SU-DHL-6 (cell line): ENCODE results near the gene CDC123.
"Not testable (repeated sequence)": the region's sequence is repeated elsewhere in the genome, so short reads cannot be mapped to it uniquely, and the experiment has no call there.

Source experiments
- H2AFZ ChIP-seq: fragments of 200-600 bp; sonication (generic); 2 replicates; pipeline ENCODE4 v1.6.1; 2014; ENCODE audit warnings: low read depth, mild to moderate bottlenecking, moderate library complexity, mixed read lengths, antibody characterized with exemption, low read length; ENCODE audit not compliant: severe bottlenecking
- H3F3A ChIP-seq: fragments of 200-600 bp; shearing (Covaris generic); 2 replicates; pipeline ENCODE4 v1.6.0; 2016; ENCODE audit warnings: antibody characterized with exemption, mild to moderate bottlenecking; ENCODE audit not compliant: insufficient read depth
- H3K27ac ChIP-seq: fragments of 200-600 bp; sonication (generic); 2 replicates; pipeline ENCODE4 v1.5.1; 2016; ENCODE audit warnings: low read depth, mild to moderate bottlenecking, low read length, moderate library complexity, mixed read lengths
- H3K27me3 ChIP-seq: fragments of 200-600 bp; sonication (generic), shearing (Covaris generic); 2 replicates; pipeline ENCODE4 v1.6.0; 2014; ENCODE audit warnings: mild to moderate bottlenecking, low read length
- H3K36me3 ChIP-seq: fragments of 200-600 bp; sonication (generic); 2 replicates; pipeline ENCODE4 v1.6.1; 2014; ENCODE audit warnings: mild to moderate bottlenecking, low read length, mixed read lengths
- H3K4me2 ChIP-seq: fragments of 300-600, 200-600 bp; shearing (Covaris generic), sonication (generic); 2 replicates; pipeline ENCODE4 v1.6.0; 2014; ENCODE audit warnings: low read length, low read depth, mild to moderate bottlenecking; ENCODE audit not compliant: poor library complexity, severe bottlenecking
- H3K4me3 ChIP-seq: fragments of 200-600 bp; sonication (generic); 2 replicates; pipeline ENCODE4 v1.5.1; 2014; ENCODE audit warnings: antibody characterized with exemption, low read length, mild to moderate bottlenecking, mixed read lengths; ENCODE audit not compliant: insufficient read depth, poor library complexity, severe bottlenecking
- H3K79me2 ChIP-seq: fragments of 200-600 bp; sonication (generic); 2 replicates; pipeline ENCODE4 v1.6.1; 2014; ENCODE audit warnings: mild to moderate bottlenecking, low read length, moderate library complexity; ENCODE audit not compliant: insufficient read depth
- H3K9ac ChIP-seq: fragments of 200-600 bp; sonication (generic); 2 replicates; pipeline ENCODE4 v1.7.0; 2014; ENCODE audit warnings: mild to moderate bottlenecking, low read length
- H3K9me2 ChIP-seq: fragments of 200-600 bp; sonication (generic); replicated peaks from 2 replicates; pipeline ENCODE4 v1.6.1; 2014; ENCODE audit warnings: low read length; ENCODE audit not compliant: insufficient read depth
- H3K9me3 ChIP-seq: fragments of 200-600 bp; sonication (generic); 2 replicates; pipeline ENCODE4 v1.6.1; 2014; ENCODE audit warnings: low read length, mixed read lengths; ENCODE audit not compliant: insufficient read depth
- H4K20me1 ChIP-seq: fragments of 200-600 bp; sonication (generic); 2 replicates; pipeline ENCODE4 v1.6.1; 2014; ENCODE audit warnings: low read depth, mild to moderate bottlenecking, antibody characterized with exemption, low read length, moderate library complexity, mixed read lengths
- CTCF ChIP-seq: fragments of 200-600 bp; sonication (generic); IDR thresholded peaks from one replicate; pipeline ENCODE4 v1.5.1; 2017; ENCODE audit warnings: antibody characterized with exemption, mild to moderate bottlenecking, low read length, moderate library complexity; ENCODE audit not compliant: insufficient read depth, poor library complexity, severe bottlenecking
- EZH2phosphoT487 ChIP-seq: fragments of 200-600 bp; sonication (generic), shearing (Covaris generic); conservative IDR thresholded peaks from 2 replicates; pipeline ENCODE4 v1.6.1; 2018; ENCODE audit warnings: mild to moderate bottlenecking, antibody characterized with exemption, low read length, moderate library complexity, mixed read lengths

The CDC123 gene

DNA sequence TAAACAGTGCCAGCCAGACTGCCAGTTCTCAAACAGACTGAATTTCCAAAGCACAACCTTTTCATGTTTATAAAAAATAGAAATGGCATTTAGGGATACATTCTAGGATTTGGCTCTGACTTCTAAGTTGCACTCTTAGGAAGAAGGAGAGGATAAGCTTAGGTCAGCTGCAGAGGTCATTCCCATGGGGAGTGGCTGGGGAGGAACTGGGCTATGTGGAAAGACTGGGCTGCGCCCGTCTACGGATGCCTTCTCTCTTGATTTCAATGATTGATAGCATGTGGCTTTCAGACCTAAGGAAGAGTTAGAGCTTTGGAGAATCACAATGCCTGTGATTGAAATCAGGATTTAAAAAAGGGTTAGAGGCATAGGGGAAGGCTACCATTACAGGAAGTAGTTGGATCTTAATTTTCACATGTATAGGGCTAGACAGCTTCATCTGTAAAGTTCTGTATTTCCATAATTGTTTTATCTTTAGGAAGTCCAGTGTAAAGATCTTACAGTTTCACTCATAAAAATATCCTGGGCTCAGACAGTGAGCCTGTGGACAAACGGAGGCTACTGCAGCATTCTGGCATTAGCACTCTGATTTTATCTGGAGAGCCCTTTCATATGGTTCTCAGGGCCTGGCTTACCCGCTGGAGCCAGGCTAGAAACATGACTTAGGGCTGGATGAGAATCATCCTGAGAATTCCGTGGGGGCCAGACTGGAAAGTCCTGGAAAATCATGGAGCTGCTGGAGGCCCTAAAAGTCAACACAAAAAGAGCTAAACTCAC is 29.8 kb upstream of the CDC123 start:
- H3K27ac ChIP-seq = no peak overlapping the region

DNA sequence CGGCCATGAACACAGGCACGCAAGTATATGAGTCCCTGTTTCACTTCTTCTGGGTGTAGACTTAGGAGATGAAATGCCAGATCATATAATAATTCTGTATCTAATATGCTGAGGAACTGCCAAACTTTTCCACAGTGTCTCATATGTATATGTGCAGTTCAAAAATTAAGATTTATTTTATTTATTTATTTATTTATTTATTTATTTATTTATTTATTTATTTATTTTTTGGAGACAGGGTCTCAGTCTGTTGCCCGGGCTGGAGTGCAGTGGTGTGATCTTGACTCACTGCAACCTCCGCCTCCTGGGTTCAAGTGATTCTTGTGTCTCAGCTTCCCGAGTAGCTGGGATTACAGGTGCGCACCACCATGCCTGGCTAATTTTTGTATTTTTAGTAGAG is 24.5 kb upstream of the CDC123 start:
- H3K9me3 ChIP-seq = not testable (repeated sequence)

More for the DNA sequence above, 29.8 kb upstream of the CDC123 start:
- Histone ChIP-seq H2AFZ (no peak overlapping the region), H3K4me3 (no peak overlapping the region), H3K79me2 (no peaks in the 10 kb centered on the region), H3K4me2 (no peak overlapping the region), H3K9ac (no peak overlapping the region), H4K20me1 (no peaks in the 10 kb centered on the region), H3K27me3 (no peaks in the 10 kb centered on the region), H3K9me3 (no peaks in the 10 kb centered on the region), H3K9me2 (no peaks in the 10 kb centered on the region), H3K36me3 (no peaks in the 10 kb centered on the region; the same call in 1 of the 2 replicates), H3F3A (no peaks in the 10 kb centered on the region; the same call in 1 of the 2 replicates)
- no peak for TF ChIP-seq EZH2phosphoT487
- TF ChIP-seq CTCF = no peak

DNA sequence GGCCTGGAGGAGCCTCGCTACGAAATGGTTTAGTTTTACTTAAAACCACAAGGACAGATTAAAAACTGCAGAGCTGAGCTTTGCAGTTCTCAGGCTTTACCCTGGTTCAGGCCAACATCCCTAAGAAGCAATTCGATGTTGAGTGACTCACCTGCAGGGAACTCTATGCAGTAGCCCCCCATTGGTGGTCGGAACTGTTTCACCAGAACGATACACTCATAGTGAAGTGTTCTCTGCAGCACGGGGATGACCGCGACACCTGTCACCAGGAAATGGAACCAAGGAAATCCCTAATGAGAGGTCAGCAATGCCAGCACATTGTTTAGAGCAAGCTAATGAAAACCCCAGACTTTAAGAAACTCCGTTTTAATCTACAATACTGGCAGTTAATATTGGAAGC is 18.3 kb upstream of the CDC123 start:
- H3K9me3 ChIP-seq = no peaks in the 10 kb centered on the region
- no peak overlapping the region for H3K4me2 ChIP-seq
- H3K27me3 ChIP-seq = no peaks in the 10 kb centered on the region
- no peaks in the 10 kb centered on the region for H3F3A ChIP-seq
- no peaks in the 10 kb centered on the region for H4K20me1 ChIP-seq
- H3K36me3 ChIP-seq = 0 out of 2 replicates have a peak, but pooled peaks cover 4% of the 10 kb centered on the region
- H3K9ac ChIP-seq = no peak overlapping the region
- no peak overlapping the region for H2AFZ ChIP-seq
- no peak overlapping the region for H3K4me3 ChIP-seq
- H3K79me2 ChIP-seq = no peaks in the 10 kb centered on the region
- H3K27ac ChIP-seq = no peak overlapping the region
- TF ChIP-seq CTCF = no peak
- TF ChIP-seq EZH2phosphoT487 = no peak
- H3K9me2 ChIP-seq = no peaks in the 10 kb centered on the region

More for the DNA sequence above, 24.5 kb upstream of the CDC123 start:
- not testable (repeated sequence) for H3K9ac ChIP-seq, H4K20me1 ChIP-seq, H3F3A ChIP-seq, H3K27ac ChIP-seq, H3K4me2 ChIP-seq, H3K4me3 ChIP-seq, H2AFZ ChIP-seq, H3K9me2 ChIP-seq, H3K36me3 ChIP-seq, H3K27me3 ChIP-seq, H3K79me2 ChIP-seq

DNA sequence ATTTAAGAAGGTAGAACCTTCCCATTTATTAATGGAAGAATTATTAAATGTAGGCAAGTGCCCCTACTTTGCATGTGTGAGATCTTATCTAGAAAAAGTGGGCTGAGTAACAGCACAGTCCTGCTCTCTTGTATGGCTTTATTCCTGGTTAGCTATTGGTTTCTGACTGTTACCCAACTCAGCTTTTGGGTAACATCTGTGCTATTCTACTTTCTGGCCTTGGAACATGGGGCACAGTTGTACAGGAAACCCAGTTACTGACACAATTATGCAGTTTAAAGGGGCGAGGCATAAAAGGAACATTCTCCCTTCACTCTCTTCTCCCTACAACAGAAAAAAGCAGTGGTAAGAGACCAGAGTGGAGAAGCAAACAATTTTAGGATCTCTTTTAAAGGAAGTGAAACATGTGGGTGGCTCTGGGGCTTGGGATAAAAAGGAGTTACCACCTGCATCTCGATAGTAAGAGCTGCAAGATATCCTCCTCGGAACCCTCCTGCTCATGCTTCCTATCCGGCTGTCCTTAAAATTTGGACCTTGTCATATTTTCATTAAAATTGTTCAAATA is 16.3 kb upstream of the CDC123 start:
- TF ChIP-seq EZH2phosphoT487 = no peak
- TF ChIP-seq CTCF = no peak
- Histone ChIP-seq H3K9me2 (no peaks in the 10 kb centered on the region), H3K4me3 (no peak overlapping the region), H3F3A (no peaks in the 10 kb centered on the region), H3K9ac (no peak overlapping the region), H3K36me3 (peaks cover 10% of the 10 kb centered on the region), H3K27ac (no peak overlapping the region), H4K20me1 (no peaks in the 10 kb centered on the region), H3K79me2 (no peaks in the 10 kb centered on the region), H3K27me3 (no peaks in the 10 kb centered on the region), H3K9me3 (no peaks in the 10 kb centered on the region), H3K4me2 (no peak overlapping the region), H2AFZ (no peak overlapping the region)
